Testis (tissue), 3 donors: ENCODE data around the gene TCF3. TPM values are rescaled to one million over a fixed set of nuclear protein-coding genes. Genes with fewer than 3 reads are reported as not detected.

Experiments
- DNase-seq: peaks from one replicate; pipeline ENCODE4 v3.0.0-alpha.2; 2019
- H3K27ac ChIP-seq, 2 donors: fragments of 200-600 bp; sonication (generic); one replicate each; pipeline ENCODE4 v1.5.1; 2019
- H3K27me3 ChIP-seq: fragments of 200-600 bp; sonication (generic); one replicate; pipeline ENCODE4 v1.5.1; 2019
- H3K36me3 ChIP-seq: fragments of 200-600 bp; sonication (generic); one replicate; pipeline ENCODE4 v1.5.1; 2017; ENCODE audit warnings: low read depth; ENCODE audit errors: missing control alignments
- H3K4me1 ChIP-seq: fragments of 200-600 bp; sonication (generic); one replicate; pipeline ENCODE4 v1.5.1; 2019
- H3K4me3 ChIP-seq, 2 donors: fragments of 200-600 bp; sonication (generic); one replicate each; pipeline ENCODE4 v1.5.1; 2017 to 2019
- H3K9me3 ChIP-seq: fragments of 200-600 bp; sonication (generic); one replicate; pipeline ENCODE4 v1.5.1; 2017
- POLR2A ChIP-seq: fragments of 450-650 bp; IDR thresholded peaks from one replicate; pipeline ENCODE4 v1.6.1; 2017; ENCODE audit warnings: antibody characterized with exemption, mild to moderate bottlenecking, moderate library complexity
- WGBS, 2 donors: methylation state at CpG; one replicate each; pipeline ENCODE4 v1.1.5; 2018; 5-methylcytosine and 5-hydroxymethylcytosine counted together
- intact Hi-C: fragments of 100-400 bp; cut with DNase I; formaldehyde crosslinking; loops from one replicate; pipeline ENCODE4 v1.15.1; 2023; ENCODE audit warnings: low total_unique reads
- polyA plus RNA-seq: library from polyadenylated mRNA; stranded (reverse); fragments of 350-450 nt; fragmentation: Illumina TruSeq; extraction: RNeasy Lipid Tissue Mini Kit (QIAGEN cat#74804); gene quantifications from one replicate; pipeline ENCODE4 v1.2.3, GENCODE V29; 2014; ENCODE audit warnings: low read depth, low replicate concordance; ENCODE audit not compliant: insufficient read depth
- total RNA-seq, 2 donors: library from RNA; depleted of rRNA; stranded (reverse); fragments of >200 nt; gene quantifications; one replicate each; pipeline ENCODE4 v1.2.3, GENCODE V29; 2016
- TF ChIP-seq, protein P1 (sequence below), 3 experiments: fragments of 450-650 bp in 2 of 3; fragments of 200-600 bp in 1 of 3; sonication (generic) in 1 of 3; IDR thresholded peaks; one replicate each; pipeline ENCODE4 v1.5.1; 2016 to 2019; ENCODE audit warnings: antibody characterized with exemption in 3 of 3, mild to moderate bottlenecking in 2 of 3, moderate library complexity in 1 of 3

The TCF3 gene
- total and polyA plus RNA-seq, 3 donors from 2014 or later, result 157 to 423 (median 330) TPM

DNA sequence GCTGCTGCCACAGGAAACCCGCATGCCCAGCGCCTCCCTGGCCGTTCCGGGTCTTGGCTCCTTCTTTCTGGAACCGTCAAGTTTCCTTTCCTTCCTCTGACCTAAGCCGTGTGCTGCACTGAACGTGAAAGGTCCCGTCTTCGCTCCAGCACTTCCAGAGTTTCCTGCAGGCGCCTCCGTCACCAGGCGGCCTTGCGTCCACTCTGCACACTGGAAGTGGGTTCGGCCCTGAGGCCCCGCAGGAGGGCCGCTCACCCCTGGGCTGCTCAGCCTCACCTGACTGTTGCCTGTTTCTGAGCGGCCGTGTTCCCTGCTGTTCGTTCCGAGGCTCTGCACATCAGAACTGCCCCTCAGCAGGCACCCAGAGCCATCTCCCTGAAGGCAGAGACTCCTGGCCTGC, 72.0 kb downstream of the TCF3 start:
- H3K4me1 ChIP-seq, result no peaks in the 10 kb centered on the region
- H3K27ac ChIP-seq, result no peak overlapping the region
- no peak overlapping the region for H3K4me3 ChIP-seq
- H3K27me3 ChIP-seq, result no peaks in the 10 kb centered on the region
- H3K36me3 ChIP-seq, result no peaks in the 10 kb centered on the region
- intact Hi-C loops, result no loop called here
- DNase-seq, result no peak
- no peaks in the 10 kb centered on the region for H3K9me3 ChIP-seq
- TF ChIP-seq, protein P1, sequence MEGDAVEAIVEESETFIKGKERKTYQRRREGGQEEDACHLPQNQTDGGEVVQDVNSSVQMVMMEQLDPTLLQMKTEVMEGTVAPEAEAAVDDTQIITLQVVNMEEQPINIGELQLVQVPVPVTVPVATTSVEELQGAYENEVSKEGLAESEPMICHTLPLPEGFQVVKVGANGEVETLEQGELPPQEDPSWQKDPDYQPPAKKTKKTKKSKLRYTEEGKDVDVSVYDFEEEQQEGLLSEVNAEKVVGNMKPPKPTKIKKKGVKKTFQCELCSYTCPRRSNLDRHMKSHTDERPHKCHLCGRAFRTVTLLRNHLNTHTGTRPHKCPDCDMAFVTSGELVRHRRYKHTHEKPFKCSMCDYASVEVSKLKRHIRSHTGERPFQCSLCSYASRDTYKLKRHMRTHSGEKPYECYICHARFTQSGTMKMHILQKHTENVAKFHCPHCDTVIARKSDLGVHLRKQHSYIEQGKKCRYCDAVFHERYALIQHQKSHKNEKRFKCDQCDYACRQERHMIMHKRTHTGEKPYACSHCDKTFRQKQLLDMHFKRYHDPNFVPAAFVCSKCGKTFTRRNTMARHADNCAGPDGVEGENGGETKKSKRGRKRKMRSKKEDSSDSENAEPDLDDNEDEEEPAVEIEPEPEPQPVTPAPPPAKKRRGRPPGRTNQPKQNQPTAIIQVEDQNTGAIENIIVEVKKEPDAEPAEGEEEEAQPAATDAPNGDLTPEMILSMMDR (IDR thresholded peaks at IDR 0.05), result no peak
- no peak for TF ChIP-seq POLR2A
- WGBS, 2 donors, result 91 to 97% methylated on average over 5 to 20 of the region's 20 CpGs

DNA sequence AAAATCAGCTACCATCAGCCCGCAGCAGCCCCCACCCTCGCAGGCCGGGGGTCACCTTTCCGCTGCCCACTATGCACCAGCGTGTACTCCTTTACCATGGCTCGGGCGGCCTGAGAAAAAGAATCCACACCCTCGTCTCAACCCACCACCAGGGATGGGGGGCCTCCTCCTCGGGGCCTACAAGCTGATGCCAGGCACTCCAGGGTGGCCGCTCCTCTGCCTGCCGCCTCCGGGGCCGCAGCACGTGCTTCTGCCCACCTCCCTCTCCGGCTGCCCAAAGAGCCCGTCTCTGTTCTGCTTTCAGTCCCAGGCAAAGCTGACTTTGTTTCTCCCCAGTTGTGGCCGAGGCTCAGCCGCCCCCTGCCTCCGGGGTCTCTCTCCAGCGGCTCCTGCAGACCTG, 73.2 kb downstream of the TCF3 start:
- Histone ChIP-seq H3K4me3 (no peak overlapping the region), H3K9me3 (no peaks in the 10 kb centered on the region), H3K4me1 (no peaks in the 10 kb centered on the region), H3K36me3 (no peaks in the 10 kb centered on the region), H3K27me3 (no peaks in the 10 kb centered on the region), H3K27ac (no peak overlapping the region)
- DNase-seq, result no peak
- TF ChIP-seq POLR2A, result no peak
- TF ChIP-seq, protein P1 (IDR thresholded peaks at IDR 0.05), result no peak
- intact Hi-C loops, result no loop called here
- 89 to 96% methylated on average over 20 of the region's 20 CpGs for WGBS, 2 donors

DNA sequence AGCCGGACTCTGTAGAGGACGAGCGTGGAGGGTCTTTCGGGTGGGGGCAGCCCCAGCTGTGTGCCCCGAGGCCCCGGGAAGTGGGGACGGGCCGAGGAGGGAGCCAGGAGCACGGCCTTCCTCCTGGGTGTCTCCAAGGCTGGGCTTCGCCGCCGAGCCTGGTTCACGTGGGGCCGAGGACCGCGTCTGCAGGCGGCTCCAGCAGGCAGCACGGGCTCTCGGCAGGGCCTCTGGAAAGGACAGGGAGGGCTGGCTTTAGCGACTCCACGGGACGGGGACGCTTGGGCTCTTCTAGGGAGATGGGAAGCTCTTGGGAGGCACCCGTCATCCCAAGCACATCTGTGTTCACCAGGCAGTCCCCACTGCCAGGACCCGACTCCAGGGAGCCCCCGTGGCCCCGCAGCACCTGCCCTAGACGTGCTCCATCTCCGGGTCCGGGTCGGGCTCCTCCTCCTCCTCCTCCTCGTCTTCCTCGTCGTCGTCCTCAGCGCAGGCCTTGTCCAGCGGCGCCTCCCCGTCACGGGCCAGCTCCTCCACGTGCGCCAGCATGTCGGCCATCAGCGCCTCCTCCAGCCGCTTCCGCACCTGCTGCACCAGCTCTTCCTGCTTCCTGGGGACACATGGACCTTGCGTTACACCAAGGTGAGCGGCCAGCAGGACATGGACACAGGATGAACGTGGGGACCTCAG, 74.3 kb downstream of the TCF3 start:
- intact Hi-C loops, result no loop called here
- Histone ChIP-seq H3K9me3 (no peaks in the 10 kb centered on the region), H3K36me3 (no peaks in the 10 kb centered on the region), H3K27ac (no peak overlapping the region), H3K4me3 (no peak overlapping the region), H3K4me1 (no peaks in the 10 kb centered on the region), H3K27me3 (no peaks in the 10 kb centered on the region)
- DNase-seq, result no peak
- no peak for TF ChIP-seq POLR2A
- TF ChIP-seq, protein P1 (IDR thresholded peaks at IDR 0.05), result no peak
- 81% methylated on average over 17 to 48 of the region's 49 CpGs for WGBS, 2 donors

DNA sequence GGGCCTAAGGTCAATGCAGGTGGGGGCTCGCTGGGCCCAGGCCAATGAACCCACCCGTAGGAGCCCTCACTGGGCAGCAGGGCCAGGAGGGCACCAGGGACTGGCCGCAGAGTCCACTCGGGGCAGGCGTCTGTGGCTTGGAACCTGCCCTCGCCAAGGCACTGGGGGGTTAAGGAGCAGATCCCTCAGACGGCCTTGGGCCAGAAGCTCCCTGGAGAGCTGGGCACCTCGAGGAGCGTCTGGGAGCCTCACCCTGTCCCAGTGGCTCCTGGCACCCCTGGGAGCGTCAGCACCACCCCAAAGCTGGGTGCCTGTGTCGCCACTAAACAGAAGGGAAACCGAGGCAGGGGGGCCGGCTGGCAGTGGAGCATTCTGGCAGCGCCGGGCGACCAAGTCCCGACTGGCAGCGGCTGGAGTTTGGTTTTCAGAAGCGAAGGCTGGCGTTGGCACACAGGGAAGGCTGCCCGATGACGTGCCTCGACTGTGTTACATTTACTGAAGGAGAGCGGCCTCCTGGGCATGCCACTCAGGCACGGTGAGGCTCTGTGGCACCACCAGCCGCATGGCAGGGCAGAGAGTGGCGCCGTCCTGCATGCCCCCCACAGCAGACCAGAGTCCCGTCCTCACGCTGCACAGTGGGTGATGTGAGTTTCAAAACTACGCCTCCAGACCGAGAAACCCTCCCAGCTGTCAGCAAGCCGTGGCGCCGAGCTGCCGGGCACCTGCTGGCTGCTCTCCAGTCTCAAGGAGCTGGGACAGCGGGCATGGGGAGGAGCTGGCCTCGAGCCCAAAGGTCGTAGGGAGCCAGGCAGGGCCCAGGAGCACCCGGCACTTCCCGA, 75.1 kb downstream of the TCF3 start:
- no peak overlapping the region for H3K27ac ChIP-seq
- TF ChIP-seq POLR2A, result no peak
- TF ChIP-seq, protein P1 (IDR thresholded peaks at IDR 0.05), result no peak
- DNase-seq, result no peak
- no peaks in the 10 kb centered on the region for H3K4me1 ChIP-seq
- H3K27me3 ChIP-seq, result no peaks in the 10 kb centered on the region
- WGBS, 2 donors, result 85 to 99% methylated on average over 16 to 41 of the region's 41 CpGs
- intact Hi-C loops, result no loop called here
- H3K9me3 ChIP-seq, result no peaks in the 10 kb centered on the region
- H3K36me3 ChIP-seq, result no peaks in the 10 kb centered on the region
- H3K4me3 ChIP-seq, result no peak overlapping the region
